NK-92 (cell line): ENCODE data around the gene ITGBL1.

Experiments
- DNase-seq: peaks from one replicate; lab custom pipeline; 2025; ENCODE audit not compliant: unreplicated experiment; lab: John Stamatoyannopoulos, UW

ITGBL1 gene

GRCh38 chr13:101739382-101740178 lies 287.1 kb downstream of the ITGBL1 start:
- DNase-seq = no peak

GRCh38 chr13:101746513-101746912 lies 294.0 kb downstream of the ITGBL1 start:
- DNase-seq = no peak

GRCh38 chr13:101747039-101747438 lies 294.6 kb downstream of the ITGBL1 start:
- DNase-seq = no peak

DNA sequence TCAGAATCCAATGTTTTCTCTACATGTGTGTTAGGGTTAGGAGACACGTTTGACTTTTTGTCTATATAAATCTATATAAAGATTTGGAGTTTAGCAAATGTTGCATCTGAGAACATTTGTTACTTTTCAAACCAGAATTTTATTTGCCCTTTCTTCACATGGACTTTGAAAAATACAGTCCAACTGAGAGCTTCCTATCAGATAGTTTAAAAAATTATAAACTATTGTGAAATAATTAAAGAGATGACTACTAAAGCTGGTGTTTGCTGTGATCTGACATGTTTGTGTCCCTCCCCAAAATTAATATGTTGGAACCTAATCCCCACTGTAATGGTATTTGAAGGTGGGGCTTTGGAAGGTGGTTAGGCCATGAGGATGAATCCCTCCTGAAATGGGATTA lies 297.1 kb downstream of the ITGBL1 start:
- no peak for DNase-seq

GRCh38 chr13:101751488-101751887 lies 299.0 kb downstream of the ITGBL1 start:
- no peak for DNase-seq

DNA sequence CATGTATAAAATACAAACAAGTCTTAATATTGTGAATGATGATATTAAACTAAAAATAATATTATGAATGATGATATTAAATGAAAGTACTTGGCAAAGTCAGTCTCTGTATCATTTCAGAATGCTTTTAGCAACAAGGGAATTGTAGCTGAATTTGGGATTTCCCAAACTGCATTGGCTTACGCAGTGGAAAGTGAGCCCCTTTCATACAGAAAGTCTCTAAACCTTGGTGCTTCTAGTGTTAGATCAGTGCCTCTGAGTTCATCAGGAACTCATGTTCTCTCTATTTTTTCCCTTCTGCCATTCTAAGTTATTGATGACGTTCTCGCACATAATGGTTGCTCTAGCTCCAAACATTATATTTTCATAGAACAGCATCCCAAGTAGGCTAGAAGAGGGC lies 300.0 kb downstream of the ITGBL1 start:
- no peak for DNase-seq

DNA sequence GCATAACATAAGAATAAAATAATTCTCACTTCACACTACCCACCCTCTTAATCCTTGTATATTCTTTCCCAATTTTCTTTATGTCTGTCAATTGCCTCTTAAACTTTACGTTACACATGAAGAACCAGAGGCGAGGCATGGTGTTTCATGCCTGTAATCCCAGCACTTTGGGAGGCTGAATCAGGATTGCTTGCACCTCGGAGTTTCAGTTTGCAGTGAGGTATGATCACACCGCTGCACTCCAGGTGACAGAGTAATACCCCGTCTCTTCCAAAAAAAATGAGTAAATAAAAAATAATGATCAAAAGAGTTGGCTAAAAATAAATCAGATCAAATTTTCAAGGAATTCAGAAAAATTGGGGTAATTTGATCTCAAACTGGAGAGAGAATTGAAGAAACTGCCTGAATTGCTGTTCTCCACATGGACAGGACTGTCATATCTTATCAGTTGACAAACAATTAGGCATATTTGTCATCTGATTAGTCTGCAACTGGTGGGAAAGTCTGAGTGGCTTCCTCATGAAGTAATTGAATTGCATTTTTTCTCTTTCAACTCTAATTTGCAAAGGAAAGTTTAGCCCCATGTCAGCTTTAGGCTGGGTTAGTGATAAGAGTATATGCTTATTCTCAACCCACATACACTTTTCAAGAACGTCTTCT lies 302.9 kb downstream of the ITGBL1 start:
- DNase-seq = no peak

GRCh38 chr13:101757446-101758039 lies 305.1 kb downstream of the ITGBL1 start:
- no peak for DNase-seq

DNA sequence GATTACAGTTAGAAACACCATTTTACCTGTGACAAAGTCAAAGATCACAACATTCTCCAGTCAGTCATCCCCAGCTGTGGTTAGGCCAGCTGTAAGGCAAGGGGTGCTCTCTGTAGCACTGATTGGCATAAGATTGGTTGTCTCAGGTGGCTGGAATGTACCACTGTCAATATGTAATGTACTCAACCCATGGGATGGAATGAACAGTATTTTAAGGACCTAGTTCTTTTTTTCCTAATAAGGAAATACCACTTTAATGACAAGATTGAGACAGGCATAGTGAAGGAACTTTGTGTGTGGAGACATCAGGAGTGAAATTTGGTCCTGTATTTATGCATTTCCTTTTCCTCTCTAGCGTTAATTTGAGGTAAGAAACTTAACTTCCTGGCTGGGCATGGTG lies 310.7 kb downstream of the ITGBL1 start:
- DNase-seq = no peak
